Measurements from ENCODE around the gene CKMT2. TPM values are rescaled to one million over a fixed set of nuclear protein-coding genes. Genes with fewer than 3 reads are reported as not detected.

Gene CKMT2
- total and polyA plus RNA-seq, 2 of the 4 experiments (the other 2 are of a cell fraction): 0.21 to 0.36 TPM

- no peak overlapping the region for H3K4ac ChIP-seq (ENCODE audit: low read depth, low read length)
- H3K27ac ChIP-seq (ENCODE audit: insufficient read depth, low read length): no peak overlapping the region
- no peak for TF ChIP-seq CHD1 (IDR thresholded peaks at IDR 0.05; ENCODE audit: low read depth, low read length)
- no peak for TF ChIP-seq CTCF (conservative IDR thresholded peaks at IDR 0.05; ENCODE audit: low read depth, low read length)
- TF ChIP-seq NFE2L2 (IDR thresholded peaks at IDR 0.05; ENCODE audit: low read depth, low read length): no peak
- peak; percentile 59; the same call in 1 of the 2 replicates for TF ChIP-seq FOS (IDR thresholded peaks at IDR 0.05; ENCODE audit: low read depth, low read length)
- no peak overlapping the region for H2BK120ac ChIP-seq (ENCODE audit: low read depth, low read length)
- H2BK15ac ChIP-seq (ENCODE audit: low read depth, low read length): no peak overlapping the region
- no peak overlapping the region for H4K91ac ChIP-seq (ENCODE audit: insufficient read depth, low read depth, low read length)
- H4K5ac ChIP-seq (ENCODE audit: low read depth, low read length): no peak overlapping the region
- H3K4me1 ChIP-seq (ENCODE audit: control insufficient read depth, insufficient read depth, low read length): peaks cover 5% of the 10 kb centered on the region
- no peak overlapping the region for H2BK5ac ChIP-seq (ENCODE audit: low read depth, low read length, poor library complexity, severe bottlenecking)
- peak; percentile 72 for ATAC-seq (ENCODE audit: low read depth)
- no peak overlapping the region for H2AFZ ChIP-seq (replicated peaks; ENCODE audit: low read length, poor library complexity)
- ChIA-PET CTCF (interaction anchor here (1.2 kb wide), 1 partner anchor 31 kb away, joined by 3 read pairs; no protein-coding TSS in a partner anchor), POLR2A (ENCODE audit: unreplicated experiment) (no interaction called here)
- no TSS peak for BruUV-seq (replicated peaks)
- DNase-seq: peak; percentile 66
- peaks cover 23% of the 10 kb centered on the region for H3K9me1 ChIP-seq (ENCODE audit: insufficient read depth, low read length)
- no peak overlapping the region for H3K9ac ChIP-seq (ENCODE audit: low read depth, low read length)
- no peak overlapping the region for H3K18ac ChIP-seq (ENCODE audit: low read depth, low read length)
- no peak overlapping the region for H2BK20ac ChIP-seq (ENCODE audit: low read depth, low read length)
- dilution Hi-C loops (cut with HindIII; ENCODE audit: low sequenced_read_pairs, unreplicated experiment) (no loop called here), intact Hi-C loops (cut with micrococcal nuclease) (loop anchor here (10.0 kb wide), 1 partner anchor 47 kb away; no protein-coding TSS in a partner anchor), in situ Hi-C loops (cut with MboI; ENCODE audit: low sequenced_read_pairs) (no loop called here)
- H3K56ac ChIP-seq (ENCODE audit: extremely low read depth, insufficient read depth, low read length): no peak overlapping the region
- peak overlapping the region; percentile 28; the same call in 1 of the 2 replicates for H3K23ac ChIP-seq (ENCODE audit: low read depth, low read length)
- WGBS, 2 experiments (ENCODE audit: extremely low coverage in 2 of 2, insufficient read length in 1 of 2): 95% methylated on average over 3 of the region's 3 CpGs; no CpG with 5 or more reads in 1 of the 2 experiments
- no peaks in the 10 kb centered on the region for H3K27me3 ChIP-seq (ENCODE audit: control insufficient read depth, insufficient read depth, low read length)
- H3K14ac ChIP-seq (replicated peaks; ENCODE audit: low read depth, low read length): 0 out of 2 replicates have a peak overlapping the region, but pooled peaks have one; percentile 17
- H3K4me3 ChIP-seq (ENCODE audit: insufficient read depth, low read depth, low read length): no peak overlapping the region
- no peak overlapping the region for H3K4me2 ChIP-seq (ENCODE audit: low read depth, low read length)
- H2AK9ac ChIP-seq (replicated peaks; ENCODE audit: low read depth, low read length, poor library complexity): no peak overlapping the region
- no peaks in the 10 kb centered on the region for H3K36me3 ChIP-seq (ENCODE audit: control insufficient read depth, insufficient read depth, low read length)
- H4K8ac ChIP-seq (ENCODE audit: low read depth in 2 of 2, low read length in 2 of 2): no peak overlapping the region
- H3K79me1 ChIP-seq (ENCODE audit: low read depth in 1 of 2, low read length in 2 of 2): peaks cover 4 to 9% of the 10 kb centered on the region in 2 experiments; a peak in 1 of 4 replicates
- no peaks in the 10 kb centered on the region for H3K9me3 ChIP-seq (ENCODE audit: control insufficient read depth, insufficient read depth, low read length)
- no peaks in the 10 kb centered on the region for H4K20me1 ChIP-seq (ENCODE audit: insufficient read depth, low read length)
- H2AK5ac ChIP-seq (ENCODE audit: low read depth, low read length): no peak overlapping the region
Observed at GRCh38 chr5:81247441-81247972, 14.4 kb downstream of the CKMT2 start.

Measured in IMR-90 (cell line).